Gastrocnemius medialis (tissue), 4 donors: Measurements from ENCODE around the gene COL1A2. TPM values are rescaled to one million over a fixed set of nuclear protein-coding genes. Genes with fewer than 3 reads are reported as not detected.

Source experiments
- ATAC-seq, 2 donors: fragments of 150-250 bp; one replicate each; pipeline ENCODE4 v1.9.1; 2016
- DNase-seq, 2 donors: peaks; one replicate each; pipeline ENCODE4 v3.0.0-alpha.2; 2019
- H3K27ac ChIP-seq, 4 donors: fragments of 200-600 bp; sonication (generic); 1 replicate in 1 of 4; 2 replicates in 3 of 4; pipeline ENCODE4 v1.5.1; 2016 to 2018; ENCODE audit warnings: mild to moderate bottlenecking in 2 of 4, moderate library complexity in 1 of 4
- H3K27me3 ChIP-seq, 3 donors: fragments of 200-600 bp; sonication (generic) in 2 of 3; 1 replicate in 1 of 3; 2 replicates in 2 of 3; pipeline versions ENCODE4 v1.5.1 to v1.6.0; 2016 to 2019; ENCODE audit warnings: mild to moderate bottlenecking in 1 of 3, moderate library complexity in 1 of 3
- H3K36me3 ChIP-seq, 2 donors: fragments of 200-600 bp; sonication (generic) in 1 of 2; one replicate each; pipeline ENCODE4 v1.5.1; 2017 to 2018
- H3K4me1 ChIP-seq, 2 donors: fragments of 200-600 bp; sonication (generic) in 1 of 2; one replicate each; pipeline ENCODE4 v1.5.1; 2016 to 2017; ENCODE audit warnings: mild to moderate bottlenecking in 2 of 2
- H3K4me3 ChIP-seq, 4 donors: fragments of 200-600 bp; sonication (generic) in 3 of 4; 1 replicate in 1 of 4; 2 replicates in 3 of 4; pipeline ENCODE4 v1.5.1; 2016 to 2019; ENCODE audit warnings: mild to moderate bottlenecking in 2 of 4
- H3K9me3 ChIP-seq, 3 donors: fragments of 200-600 bp; sonication (generic) in 2 of 3; 1 replicate in 1 of 3; 2 replicates in 2 of 3; pipeline ENCODE4 v1.5.1; 2016 to 2019
- CTCF ChIP-seq, 5 experiments: fragments of 450-650 bp in 3 of 5; fragments of 200-600 bp in 2 of 5; sonication (generic) in 2 of 5; IDR thresholded peaks in 4 of 5; conservative IDR thresholded peaks in 1 of 5; 1 replicate in 4 of 5; 2 replicates in 1 of 5; pipeline ENCODE4 v1.5.1; 2016 to 2019; ENCODE audit warnings: antibody characterized with exemption in 5 of 5, mild to moderate bottlenecking in 3 of 5, moderate library complexity in 3 of 5
- POLR2A ChIP-seq, 2 donors: fragments of 450-650 bp; IDR thresholded peaks; one replicate each; pipeline ENCODE4 v1.6.1; 2017; ENCODE audit warnings: antibody characterized with exemption in 2 of 2, mild to moderate bottlenecking in 2 of 2, moderate library complexity in 2 of 2
- in situ Hi-C, 4 donors: fragments of 200-750 bp; cut with MboI; loops; one replicate each; pipeline versions ENCODE4 v1.15.0 to v1.8.0; 2017; ENCODE audit warnings: low sequenced_read_pairs in 4 of 4
- intact Hi-C: fragments of 100-400 bp; cut with DNase I; formaldehyde crosslinking; loops from one replicate; pipeline ENCODE4 v1.15.1; 2023; ENCODE audit warnings: low total_unique reads
- total RNA-seq, 4 donors: library from RNA; depleted of rRNA; stranded (reverse); fragments of >200 nt; gene quantifications; one replicate each; pipeline versions ENCODE4 v1.1.0 to v1.2.3, GENCODE V29; 2016

COL1A2 gene
- total RNA-seq, 4 donors from 2014 or later = 11.2 to 43.6 (median 18.7) TPM

GRCh38 chr7:94414980-94415379 lies 20.3 kb downstream of the COL1A2 start:
- DNase-seq (no peak), ATAC-seq (no peak)
- in situ Hi-C loops = no loop called here
- H3K27ac ChIP-seq = peak overlapping the region in 2 of 4 donors; percentile 21 to 45
- no peak for TF ChIP-seq CTCF (IDR thresholded peaks at IDR 0.05 in 4 of 5, conservative IDR thresholded peaks at IDR 0.05 in 1 of 5)
- TF ChIP-seq POLR2A (IDR thresholded peaks at IDR 0.05) = no peak
- H3K36me3 ChIP-seq = no peaks in the 10 kb centered on the region
- no peaks in the 10 kb centered on the region for H3K4me1 ChIP-seq
- no peaks in the 10 kb centered on the region for H3K27me3 ChIP-seq
- no peaks in the 10 kb centered on the region for H3K9me3 ChIP-seq
- no peak overlapping the region for H3K4me3 ChIP-seq
- intact Hi-C loops = no loop called here

GRCh38 chr7:94417306-94417705 lies 22.6 kb downstream of the COL1A2 start:
- Histone ChIP-seq H3K27me3 (no peaks in the 10 kb centered on the region), H3K36me3 (no peaks in the 10 kb centered on the region), H3K4me3 (no peak overlapping the region), H3K4me1 (no peaks in the 10 kb centered on the region), H3K9me3 (no peaks in the 10 kb centered on the region), H3K27ac (peak overlapping the region in 1 of 4 donors; percentile 17)
- DNase-seq (no peak), ATAC-seq (no peak)
- intact Hi-C loops (no loop called here), in situ Hi-C loops (no loop called here)
- no peak for TF ChIP-seq POLR2A (IDR thresholded peaks at IDR 0.05)
- TF ChIP-seq CTCF (IDR thresholded peaks at IDR 0.05 in 4 of 5, conservative IDR thresholded peaks at IDR 0.05 in 1 of 5) = no peak

GRCh38 chr7:94417901-94418300 lies 23.2 kb downstream of the COL1A2 start:
- DNase-seq (no peak), ATAC-seq (no peak)
- Histone ChIP-seq H3K27ac (peak overlapping the region in 1 of 4 donors; percentile 17), H3K4me3 (no peak overlapping the region), H3K36me3 (no peaks in the 10 kb centered on the region), H3K27me3 (no peaks in the 10 kb centered on the region), H3K4me1 (no peaks in the 10 kb centered on the region), H3K9me3 (no peaks in the 10 kb centered on the region)
- intact Hi-C loops = no loop called here
- in situ Hi-C loops = no loop called here
- no peak for TF ChIP-seq CTCF (IDR thresholded peaks at IDR 0.05 in 4 of 5, conservative IDR thresholded peaks at IDR 0.05 in 1 of 5)

GRCh38 chr7:94418851-94419250 lies 24.2 kb downstream of the COL1A2 start:
- TF ChIP-seq CTCF (IDR thresholded peaks at IDR 0.05 in 4 of 5, conservative IDR thresholded peaks at IDR 0.05 in 1 of 5) = no peak
- no peak for TF ChIP-seq POLR2A (IDR thresholded peaks at IDR 0.05)
- Histone ChIP-seq H3K9me3 (no peaks in the 10 kb centered on the region), H3K36me3 (no peaks in the 10 kb centered on the region), H3K4me3 (no peak overlapping the region), H3K27ac (no peak overlapping the region), H3K27me3 (no peaks in the 10 kb centered on the region), H3K4me1 (no peaks in the 10 kb centered on the region)
- ATAC-seq = no peak
- intact Hi-C loops = no loop called here
- in situ Hi-C loops = no loop called here
- DNase-seq = no peak

GRCh38 chr7:94420328-94420727 lies 25.6 kb downstream of the COL1A2 start:
- Histone ChIP-seq H3K27me3 (no peaks in the 10 kb centered on the region), H3K4me1 (no peaks in the 10 kb centered on the region), H3K9me3 (no peaks in the 10 kb centered on the region), H3K36me3 (peaks cover 0 to under 1% of the 10 kb centered on the region in 2 donors), H3K4me3 (no peak overlapping the region), H3K27ac (peak overlapping the region in 1 of 4 donors; percentile 21)
- intact Hi-C loops = no loop called here
- no peak for ATAC-seq
- in situ Hi-C loops = no loop called here
- TF ChIP-seq POLR2A (IDR thresholded peaks at IDR 0.05) = no peak
- no peak for TF ChIP-seq CTCF (IDR thresholded peaks at IDR 0.05 in 4 of 5, conservative IDR thresholded peaks at IDR 0.05 in 1 of 5)
- DNase-seq = no peak
